Glutamatergic neuron (in vitro differentiated cells): ENCODE results near the gene MAPK6. TPM values are rescaled to one million over a fixed set of nuclear protein-coding genes. Genes with fewer than 3 reads are reported as not detected.

Source experiments
- DNase-seq: peaks from one replicate; pipeline ENCODE4 v3.0.0; 2022
- H3K27ac Mint-ChIP-seq: one replicate; pipeline ENCODE4 v1.8.0; 2020; ENCODE audit warnings: mild to moderate bottlenecking, mixed read lengths, inconsistent platforms; ENCODE audit not compliant: unreplicated experiment
- H3K27me3 Mint-ChIP-seq: one replicate; pipeline ENCODE4 v1.8.0; 2020; ENCODE audit warnings: mild to moderate bottlenecking, moderate library complexity, mixed read lengths, inconsistent platforms; ENCODE audit not compliant: unreplicated experiment
- H3K36me3 Mint-ChIP-seq: one replicate; pipeline ENCODE4 v1.8.0; 2020; ENCODE audit warnings: mild to moderate bottlenecking, mixed read lengths, inconsistent platforms; ENCODE audit not compliant: unreplicated experiment
- H3K4me1 Mint-ChIP-seq: one replicate; pipeline ENCODE4 v1.8.0; 2020; ENCODE audit warnings: mild to moderate bottlenecking, low read depth, mixed read lengths, inconsistent platforms; ENCODE audit not compliant: unreplicated experiment
- H3K4me3 Mint-ChIP-seq: one replicate; pipeline ENCODE4 v1.8.0; 2020; ENCODE audit warnings: mild to moderate bottlenecking, mixed read lengths, inconsistent platforms; ENCODE audit not compliant: unreplicated experiment
- H3K9me3 Mint-ChIP-seq: one replicate; pipeline ENCODE4 v1.8.0; 2020; ENCODE audit warnings: mild to moderate bottlenecking, moderate library complexity, mixed read lengths, inconsistent platforms; ENCODE audit not compliant: unreplicated experiment
- total RNA-seq: library from RNA; stranded (reverse); fragmentation: NEBNext Ultra II Directional; extraction: Animal tissue kit (Norgen Biotek cat#: 25700); gene quantifications from one replicate; pipeline ENCODE4 v1.2.1, GENCODE V29; 2021; ENCODE audit not compliant: unreplicated experiment
- TF ChIP-seq, protein P1 (sequence below): fragments of 200-600 bp; sonication (generic); IDR thresholded peaks from one replicate; pipeline ENCODE4 v1.5.0; 2021; ENCODE audit not compliant: partially characterized antibody, unreplicated experiment

Gene MAPK6
- total RNA-seq, 1 donor from 2014 or later: 109 TPM

DNA sequence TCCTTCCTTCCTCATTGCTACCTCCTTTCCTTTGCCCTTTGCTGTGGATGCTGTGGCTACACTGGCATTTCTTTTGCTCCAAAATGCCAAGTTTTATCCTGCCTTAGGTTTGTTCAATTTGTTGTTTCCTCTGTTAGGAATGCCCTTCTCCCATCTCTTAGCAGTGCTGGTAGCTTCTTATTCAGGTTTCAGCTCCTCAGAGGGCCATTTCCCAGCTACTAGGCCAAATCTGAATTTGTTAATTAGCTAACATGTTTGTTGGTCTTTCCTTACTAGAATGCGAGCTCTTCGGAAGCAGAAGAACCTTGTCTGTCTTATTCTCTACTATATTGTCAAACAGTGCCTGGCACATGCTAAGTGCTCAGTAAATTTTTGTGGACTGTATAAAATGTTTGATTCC lies 11.0 kb downstream of the MAPK6 start:
- peaks cover 2% of the 10 kb centered on the region for H3K27me3 Mint-ChIP-seq
- TF ChIP-seq, protein P1, sequence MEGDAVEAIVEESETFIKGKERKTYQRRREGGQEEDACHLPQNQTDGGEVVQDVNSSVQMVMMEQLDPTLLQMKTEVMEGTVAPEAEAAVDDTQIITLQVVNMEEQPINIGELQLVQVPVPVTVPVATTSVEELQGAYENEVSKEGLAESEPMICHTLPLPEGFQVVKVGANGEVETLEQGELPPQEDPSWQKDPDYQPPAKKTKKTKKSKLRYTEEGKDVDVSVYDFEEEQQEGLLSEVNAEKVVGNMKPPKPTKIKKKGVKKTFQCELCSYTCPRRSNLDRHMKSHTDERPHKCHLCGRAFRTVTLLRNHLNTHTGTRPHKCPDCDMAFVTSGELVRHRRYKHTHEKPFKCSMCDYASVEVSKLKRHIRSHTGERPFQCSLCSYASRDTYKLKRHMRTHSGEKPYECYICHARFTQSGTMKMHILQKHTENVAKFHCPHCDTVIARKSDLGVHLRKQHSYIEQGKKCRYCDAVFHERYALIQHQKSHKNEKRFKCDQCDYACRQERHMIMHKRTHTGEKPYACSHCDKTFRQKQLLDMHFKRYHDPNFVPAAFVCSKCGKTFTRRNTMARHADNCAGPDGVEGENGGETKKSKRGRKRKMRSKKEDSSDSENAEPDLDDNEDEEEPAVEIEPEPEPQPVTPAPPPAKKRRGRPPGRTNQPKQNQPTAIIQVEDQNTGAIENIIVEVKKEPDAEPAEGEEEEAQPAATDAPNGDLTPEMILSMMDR: no peak
- H3K4me3 Mint-ChIP-seq: no peak overlapping the region
- H3K4me1 Mint-ChIP-seq: peaks cover 2% of the 10 kb centered on the region
- no peaks in the 10 kb centered on the region for H3K9me3 Mint-ChIP-seq
- no peak for DNase-seq
- H3K36me3 Mint-ChIP-seq: peaks cover 8% of the 10 kb centered on the region
- no peak overlapping the region for H3K27ac Mint-ChIP-seq

DNA sequence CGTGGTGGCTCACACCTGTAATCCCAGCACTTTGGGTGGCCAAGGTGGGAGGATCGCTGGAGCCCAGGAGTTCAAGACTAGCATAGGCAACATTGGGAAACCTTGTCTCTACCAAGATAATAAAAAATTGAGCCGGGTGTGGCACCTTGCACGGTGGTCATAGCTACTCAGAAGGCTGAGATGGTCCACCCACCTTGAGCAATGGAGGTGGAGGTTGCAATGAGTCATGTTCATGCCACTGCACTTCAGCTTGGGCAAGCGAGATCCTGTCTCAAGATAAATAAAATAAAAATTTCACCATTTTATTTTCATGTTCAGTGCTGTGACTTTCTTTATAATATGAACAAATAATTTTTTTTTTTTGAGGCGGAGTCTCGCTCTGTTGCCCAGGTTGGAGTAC lies 12.5 kb downstream of the MAPK6 start:
- Mint-ChIP-seq H3K9me3 (no peaks in the 10 kb centered on the region), H3K36me3 (peaks cover 9% of the 10 kb centered on the region), H3K27ac (no peak overlapping the region), H3K27me3 (peaks cover 2% of the 10 kb centered on the region), H3K4me3 (no peak overlapping the region), H3K4me1 (peaks cover 2% of the 10 kb centered on the region)
- TF ChIP-seq, protein P1: no peak
- DNase-seq: no peak

- Mint-ChIP-seq H3K27ac (peak overlapping the region; percentile 57), H3K9me3 (no peaks in the 10 kb centered on the region), H3K27me3 (peaks cover 2% of the 10 kb centered on the region), H3K4me3 (peak overlapping the region; percentile 27), H3K4me1 (peaks cover 40% of the 10 kb centered on the region), H3K36me3 (peaks cover 9% of the 10 kb centered on the region)
- no peak for DNase-seq
- TF ChIP-seq, protein P1: no peak
Observed at GRCh38 chr15:52037889-52038505, 19.0 kb downstream of the MAPK6 start.

DNA sequence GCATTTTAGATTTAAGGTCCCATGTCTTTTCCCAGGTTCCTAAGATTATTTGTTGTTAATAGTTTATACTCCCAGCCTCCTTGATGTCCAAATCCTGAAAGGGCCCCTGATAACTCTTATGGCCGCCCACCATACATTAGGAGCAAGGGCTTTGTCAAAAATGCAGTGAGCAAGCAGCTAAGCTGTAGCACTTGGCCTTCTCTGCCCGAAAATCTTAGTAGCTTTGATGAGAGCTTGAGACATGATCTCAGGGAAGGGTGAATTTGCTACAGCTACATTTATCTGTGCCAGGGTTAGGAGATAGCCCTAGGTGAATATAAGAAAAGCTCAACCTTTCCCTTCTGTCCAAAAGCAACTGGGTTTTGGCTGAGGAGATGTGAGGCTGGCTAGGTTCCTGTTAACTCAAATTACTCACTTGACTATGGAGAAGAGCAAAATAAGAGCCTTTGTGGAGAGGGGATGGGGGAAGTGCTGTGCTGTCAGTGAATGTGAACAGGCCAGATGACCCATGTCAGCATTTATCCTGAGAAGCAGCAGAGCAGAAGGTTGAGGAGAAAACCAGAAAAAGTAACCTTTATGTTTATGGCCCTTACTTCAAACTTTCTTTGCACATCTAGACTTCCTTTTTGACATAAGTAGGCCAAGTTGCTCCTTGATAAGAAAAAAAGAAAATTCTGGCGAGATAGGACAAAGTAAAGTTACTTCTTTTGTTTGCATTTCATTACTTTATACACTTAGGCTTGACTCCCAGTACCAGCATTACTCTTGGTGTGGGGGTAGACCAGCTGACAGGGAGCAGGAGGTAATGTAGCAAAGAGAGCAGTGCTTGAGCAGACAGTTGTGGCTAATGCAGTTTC lies 21.1 kb downstream of the MAPK6 start:
- Mint-ChIP-seq H3K27ac (peak overlapping the region; percentile 74), H3K27me3 (no peaks in the 10 kb centered on the region), H3K4me1 (peaks cover 40% of the 10 kb centered on the region), H3K9me3 (no peaks in the 10 kb centered on the region), H3K4me3 (peak overlapping the region; percentile 2), H3K36me3 (no peaks in the 10 kb centered on the region)
- DNase-seq: no peak
- TF ChIP-seq, protein P1: no peak
